Measurements from ENCODE around the gene NHP2. TPM values are rescaled to one million over a fixed set of nuclear protein-coding genes. Genes with fewer than 3 reads are reported as not detected.

The NHP2 gene
- total and polyA plus RNA-seq, 9 of the 15 experiments (the other 6 are each of a cell fraction or from before 2014, with no cell fraction given) = 52.8 to 622 (median 144) TPM

DNA sequence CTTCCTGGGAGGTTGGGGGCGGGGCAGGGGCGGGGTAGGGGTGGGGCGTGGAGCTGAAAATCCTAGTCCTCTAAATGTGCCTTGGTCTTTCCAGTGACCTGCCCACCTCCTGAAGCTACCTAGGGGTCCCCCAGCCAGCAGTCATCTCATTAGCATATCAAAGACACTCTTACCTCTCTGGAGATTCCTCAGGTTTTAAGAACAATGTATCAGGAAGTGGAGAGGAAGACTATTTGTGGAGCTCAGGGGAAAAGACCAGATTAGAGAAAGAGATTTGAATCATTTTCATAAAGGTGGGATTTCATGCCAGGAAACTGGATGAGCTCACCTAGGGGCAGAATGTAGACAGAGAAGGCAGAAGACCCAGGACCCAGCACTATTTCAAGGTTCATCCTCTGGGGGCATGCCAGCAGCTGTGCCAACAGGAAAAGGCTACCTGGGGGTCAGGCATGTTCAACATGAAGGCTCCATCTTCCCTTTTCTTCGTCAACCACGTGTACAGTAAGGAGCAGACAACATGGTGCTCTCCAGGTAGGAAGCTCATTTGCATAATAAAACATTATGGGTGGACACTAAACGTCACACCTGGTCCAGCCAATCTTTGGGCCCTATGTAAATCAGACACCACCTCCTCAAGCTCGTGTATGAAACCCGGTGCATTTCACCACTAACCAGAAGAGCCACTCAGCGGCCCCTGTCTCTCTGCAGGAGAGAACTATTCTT lies 26.6 kb upstream of the NHP2 start:
- Histone ChIP-seq H3K79me2 (ENCODE audit: control insufficient read depth, insufficient read depth, low read length) (no peaks in the 10 kb centered on the region), H3K27ac (ENCODE audit: extremely low read depth, low read depth, low read length) (no peak overlapping the region), H3K9me1 (ENCODE audit: control insufficient read depth, insufficient read depth, low read length) (no peaks in the 10 kb centered on the region), H4K20me1 (replicated peaks; ENCODE audit: control insufficient read depth, insufficient read depth, low read length) (no peaks in the 10 kb centered on the region), H3K9ac (ENCODE audit: insufficient read depth in 1 of 2, low read depth in 2 of 2, low read length in 2 of 2) (no peak overlapping the region), H3K4me2 (ENCODE audit: insufficient read depth, low read length) (no peak overlapping the region; the same call in 1 of the 2 replicates), H3K27me3 (ENCODE audit: control insufficient read depth in 2 of 2, insufficient read depth in 2 of 2, low read length in 2 of 2) (no peaks in the 10 kb centered on the region), H3K36me3 (ENCODE audit: control insufficient read depth, insufficient read depth, low read length) (no peaks in the 10 kb centered on the region), H3K4me1 (replicated peaks in 1 of 2; ENCODE audit: control insufficient read depth in 2 of 2, insufficient read depth in 2 of 2, low read length in 2 of 2) (peaks cover 13 to 15% of the 10 kb centered on the region in 2 experiments), H3K9me3 (replicated peaks; ENCODE audit: control insufficient read depth, insufficient read depth, low read depth, low read length) (0 out of 2 replicates have a peak, but pooled peaks cover 2% of the 10 kb centered on the region), H3K4me3 (no peak overlapping the region), H2AFZ (ENCODE audit: low read depth, low read length) (peak overlapping the region; percentile 84)
- DNase-seq (ENCODE audit: extremely low read depth in 1 of 4, low spot score in 3 of 4) = peak in 1 of 4 experiments; percentile 49
- WGBS (ENCODE audit: insufficient coverage, low coverage, missing lambda C conversion rate) = 26% methylated on average over 9 of the region's 9 CpGs
- TF ChIP-seq KDM4B (IDR thresholded peaks at IDR 0.05; ENCODE audit: borderline replicate concordance in 2 of 2, low read depth in 1 of 2) = no peak
- TF ChIP-seq, protein P1, sequence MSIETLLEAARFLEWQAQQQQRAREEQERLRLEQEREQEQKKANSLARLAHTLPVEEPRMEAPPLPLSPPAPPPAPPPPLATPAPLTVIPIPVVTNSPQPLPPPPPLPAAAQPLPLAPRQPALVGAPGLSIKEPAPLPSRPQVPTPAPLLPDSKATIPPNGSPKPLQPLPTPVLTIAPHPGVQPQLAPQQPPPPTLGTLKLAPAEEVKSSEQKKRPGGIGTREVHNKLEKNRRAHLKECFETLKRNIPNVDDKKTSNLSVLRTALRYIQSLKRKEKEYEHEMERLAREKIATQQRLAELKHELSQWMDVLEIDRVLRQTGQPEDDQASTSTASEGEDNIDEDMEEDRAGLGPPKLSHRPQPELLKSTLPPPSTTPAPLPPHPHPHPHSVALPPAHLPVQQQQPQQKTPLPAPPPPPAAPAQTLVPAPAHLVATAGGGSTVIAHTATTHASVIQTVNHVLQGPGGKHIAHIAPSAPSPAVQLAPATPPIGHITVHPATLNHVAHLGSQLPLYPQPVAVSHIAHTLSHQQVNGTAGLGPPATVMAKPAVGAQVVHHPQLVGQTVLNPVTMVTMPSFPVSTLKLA (conservative IDR thresholded peaks at IDR 0.05) = 0 out of 4 replicates have a peak, but pooled peaks of 1 of the 2 experiments have one; percentile 22
- intact Hi-C loops (cut with micrococcal nuclease) (no loop called here), in situ Hi-C loops (cut with MboI) (no loop called here)
- peak; percentile 83 for ATAC-seq
- no TSS peak for BruUV-seq (replicated peaks)
- FAIRE-seq = no peak
- POLR2A ChIA-PET = interaction anchor here (0.5 to 1.1 kb wide), 4 partner anchors 10 to 105 kb away, joined by 3 read pairs; partner anchors contain the start of gene HNRNPAB
- CTCF ChIA-PET (ENCODE audit: low intra/inter-chr PET ratio) = no interaction called here

Measured in K562 (cell line).